Mucosa of stomach (tissue), 1 donor: ENCODE results near the gene RTL10.
"Not testable (repeated sequence)": the region's sequence is repeated elsewhere in the genome, so short reads cannot be mapped to it uniquely, and the experiment has no call there.

ENCODE experiments used
- H3K27me3 ChIP-seq: one replicate; pipeline ENCODE4 v1.7.0; 2013; ENCODE audit warnings: mild to moderate bottlenecking, low read length; ENCODE audit not compliant: control insufficient read depth, insufficient read depth
- H3K36me3 ChIP-seq: one replicate; pipeline ENCODE4 v1.7.0; 2013; ENCODE audit warnings: low read length; ENCODE audit not compliant: control insufficient read depth, insufficient read depth
- H3K4me1 ChIP-seq: one replicate; pipeline ENCODE4 v1.7.0; 2013; ENCODE audit warnings: mild to moderate bottlenecking, low read length; ENCODE audit not compliant: control insufficient read depth, insufficient read depth
- H3K4me3 ChIP-seq: one replicate; pipeline ENCODE4 v1.7.0; 2013; ENCODE audit warnings: low read length
- H3K9ac ChIP-seq: one replicate; pipeline ENCODE4 v1.7.0; 2013; ENCODE audit warnings: mild to moderate bottlenecking, low read length, moderate library complexity
- H3K9me3 ChIP-seq: one replicate; pipeline ENCODE4 v1.7.0; 2013; ENCODE audit warnings: mild to moderate bottlenecking, low read length, moderate library complexity; ENCODE audit not compliant: control insufficient read depth
- donor health status: Pancreatic carcinoma.

Gene RTL10

GRCh38 chr22:19840059-19840458, 14.6 kb downstream of the RTL10 start:
- Histone ChIP-seq H3K36me3 (no peaks in the 10 kb centered on the region), H3K4me3 (no peak overlapping the region), H3K4me1 (peaks cover 26% of the 10 kb centered on the region), H3K27me3 (no peaks in the 10 kb centered on the region), H3K9ac (no peak overlapping the region), H3K9me3 (no peaks in the 10 kb centered on the region)

DNA sequence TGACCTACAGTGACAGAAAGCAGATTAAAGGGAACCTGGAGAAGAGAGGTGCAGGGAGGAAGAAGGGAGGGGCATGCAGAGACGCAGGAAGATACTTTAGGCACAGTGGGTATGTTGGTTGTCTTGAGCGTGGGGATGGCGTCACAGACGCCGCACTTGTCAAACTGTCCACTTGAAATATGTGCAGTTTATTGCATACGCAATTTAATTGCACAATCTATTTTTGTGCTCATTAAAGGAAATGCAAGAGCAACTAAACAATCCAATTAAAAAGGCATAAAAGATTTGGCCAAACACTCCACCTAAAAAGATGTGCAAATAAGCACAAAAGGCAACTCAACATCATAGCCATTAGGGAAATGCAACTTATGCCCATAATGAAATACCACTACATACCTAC, 16.8 kb downstream of the RTL10 start:
- H3K36me3 ChIP-seq = no peaks in the 10 kb centered on the region
- no peaks in the 10 kb centered on the region for H3K9me3 ChIP-seq
- H3K4me1 ChIP-seq = peaks cover 4% of the 10 kb centered on the region
- no peaks in the 10 kb centered on the region for H3K27me3 ChIP-seq
- H3K4me3 ChIP-seq = no peak overlapping the region
- no peak overlapping the region for H3K9ac ChIP-seq

DNA sequence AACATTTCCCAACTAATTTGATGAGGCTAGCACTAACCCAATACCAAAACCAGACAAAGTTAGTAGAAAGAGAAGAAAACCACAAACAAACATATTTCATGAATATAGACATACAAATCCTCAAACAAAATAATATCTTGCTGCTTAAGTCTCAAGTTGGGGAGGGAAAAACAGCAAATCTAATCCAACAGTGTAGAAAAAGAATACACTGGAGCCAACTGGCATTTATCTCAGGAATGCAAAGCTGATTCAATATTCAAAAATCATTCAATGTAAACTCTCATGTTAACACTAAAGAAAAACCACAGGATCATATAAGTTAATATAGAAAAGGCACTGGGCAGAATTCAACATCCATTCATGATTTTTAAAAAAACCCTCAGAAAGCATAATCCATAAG, 18.2 kb downstream of the RTL10 start:
- no peak overlapping the region for H3K9ac ChIP-seq
- no peaks in the 10 kb centered on the region for H3K4me1 ChIP-seq

DNA sequence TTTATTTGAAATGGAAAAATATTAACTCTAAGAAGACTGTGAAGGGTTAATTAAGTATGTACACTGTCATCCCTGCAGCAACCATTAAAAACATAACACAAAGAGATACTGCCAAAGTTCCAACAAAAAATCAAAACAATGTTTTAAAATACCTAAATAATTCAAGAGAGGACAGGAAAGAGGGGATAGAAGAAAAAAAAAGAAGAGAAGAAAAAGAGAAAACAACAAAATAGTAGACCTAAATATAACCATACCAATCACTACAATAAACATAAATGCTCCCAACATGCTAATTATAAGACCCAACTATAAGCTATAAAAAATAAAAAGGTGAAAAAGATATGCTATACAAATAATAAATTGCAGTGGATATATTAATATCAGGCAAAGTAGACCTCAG, 20.1 kb downstream of the RTL10 start:
- Histone ChIP-seq H3K4me3 (no peak overlapping the region), H3K9ac (no peak overlapping the region), H3K36me3 (no peaks in the 10 kb centered on the region), H3K9me3 (no peaks in the 10 kb centered on the region), H3K27me3 (no peaks in the 10 kb centered on the region), H3K4me1 (no peaks in the 10 kb centered on the region)

More for the DNA sequence above, 18.2 kb downstream of the RTL10 start:
- Histone ChIP-seq H3K4me3 (no peak overlapping the region), H3K27me3 (no peaks in the 10 kb centered on the region), H3K36me3 (no peaks in the 10 kb centered on the region), H3K9me3 (no peaks in the 10 kb centered on the region)

- H3K4me1 ChIP-seq, H3K36me3 ChIP-seq, H3K9me3 ChIP-seq, H3K9ac ChIP-seq, H3K4me3 ChIP-seq, H3K27me3 ChIP-seq: not testable (repeated sequence)
These were observed 21.3 kb downstream of the RTL10 start for GRCh38 chr22:19833327-19833726.

DNA sequence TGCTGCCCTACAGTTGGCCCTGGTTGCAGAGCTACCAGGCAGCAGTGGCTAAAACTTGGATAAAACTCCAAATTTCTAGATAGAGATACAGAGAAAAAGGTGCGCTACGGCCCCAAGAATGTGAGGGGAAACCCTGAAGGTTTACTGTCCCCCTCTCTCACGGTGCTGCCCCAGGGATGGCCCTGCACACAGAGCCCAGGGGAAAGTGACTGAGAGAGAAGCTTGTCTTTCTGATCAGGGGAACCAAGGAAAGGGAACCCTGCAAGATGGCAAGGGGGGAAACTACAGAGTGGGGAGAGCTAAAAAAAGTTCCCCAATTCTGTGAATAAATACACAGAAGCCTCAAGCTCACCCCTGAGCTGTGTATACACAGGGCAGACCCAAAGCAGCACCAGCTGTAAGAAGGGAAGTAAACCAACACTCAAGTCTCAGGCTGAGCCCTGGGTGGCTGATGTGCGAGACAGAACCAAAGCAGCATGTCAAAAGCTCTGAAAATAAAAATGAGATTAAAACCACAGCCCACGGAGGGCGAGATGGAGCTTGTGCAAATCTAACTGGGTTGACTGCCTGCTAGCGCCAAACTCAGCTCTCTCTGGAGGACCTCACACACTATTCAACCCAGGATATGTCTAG, 22.1 kb downstream of the RTL10 start:
- Histone ChIP-seq H3K9me3 (no peaks in the 10 kb centered on the region), H3K4me3 (no peak overlapping the region), H3K9ac (no peak overlapping the region), H3K27me3 (no peaks in the 10 kb centered on the region), H3K4me1 (no peaks in the 10 kb centered on the region), H3K36me3 (no peaks in the 10 kb centered on the region)

DNA sequence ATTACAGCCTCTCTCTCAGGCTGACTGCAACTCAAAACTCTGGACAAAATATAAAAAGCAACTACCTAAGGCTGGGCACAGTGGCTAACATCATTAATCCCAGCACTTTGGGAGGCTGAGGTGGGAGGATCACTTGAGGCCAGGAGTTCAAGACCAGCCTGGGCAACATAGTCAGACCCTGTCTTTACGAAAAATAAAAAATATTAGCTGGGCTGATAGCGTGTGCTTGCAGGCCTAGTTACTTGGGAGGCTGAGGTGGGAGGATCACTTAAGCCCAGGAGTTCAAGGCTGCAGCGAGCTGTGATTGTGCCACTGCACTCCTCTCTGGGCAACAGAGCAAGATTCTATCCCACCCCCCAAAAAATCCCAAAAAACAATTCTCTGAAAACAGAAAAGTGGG, 22.7 kb downstream of the RTL10 start:
- H3K4me1 ChIP-seq, H3K27me3 ChIP-seq, H3K36me3 ChIP-seq, H3K4me3 ChIP-seq, H3K9me3 ChIP-seq, H3K9ac ChIP-seq: not testable (repeated sequence)

GRCh38 chr22:19831016-19831415, 23.7 kb downstream of the RTL10 start:
- Histone ChIP-seq H3K9ac (no peak overlapping the region), H3K36me3 (no peaks in the 10 kb centered on the region), H3K4me3 (no peak overlapping the region), H3K27me3 (no peaks in the 10 kb centered on the region), H3K4me1 (no peaks in the 10 kb centered on the region), H3K9me3 (no peaks in the 10 kb centered on the region)

DNA sequence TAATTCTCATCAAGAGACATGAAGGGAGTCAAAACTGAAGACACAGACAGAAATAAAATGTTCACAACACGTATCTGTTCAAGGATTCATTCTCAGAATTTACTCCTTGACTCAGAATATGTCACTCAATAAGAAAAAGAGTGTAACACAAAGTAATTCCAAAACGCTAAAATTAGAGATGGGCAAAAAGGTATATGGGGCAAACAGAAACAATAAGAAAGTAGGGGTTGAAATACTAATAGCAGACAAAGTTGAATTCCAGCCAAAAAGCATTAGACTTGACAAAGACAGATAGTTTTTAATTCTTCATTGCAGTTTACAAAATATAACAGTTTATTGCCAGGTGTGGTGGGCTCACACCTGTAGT, 26.7 kb downstream of the RTL10 start:
- H3K36me3 ChIP-seq = no peaks in the 10 kb centered on the region
- H3K9ac ChIP-seq = no peak overlapping the region
- H3K27me3 ChIP-seq = no peaks in the 10 kb centered on the region
- H3K4me1 ChIP-seq = no peaks in the 10 kb centered on the region
- H3K4me3 ChIP-seq = no peak overlapping the region
- no peaks in the 10 kb centered on the region for H3K9me3 ChIP-seq

DNA sequence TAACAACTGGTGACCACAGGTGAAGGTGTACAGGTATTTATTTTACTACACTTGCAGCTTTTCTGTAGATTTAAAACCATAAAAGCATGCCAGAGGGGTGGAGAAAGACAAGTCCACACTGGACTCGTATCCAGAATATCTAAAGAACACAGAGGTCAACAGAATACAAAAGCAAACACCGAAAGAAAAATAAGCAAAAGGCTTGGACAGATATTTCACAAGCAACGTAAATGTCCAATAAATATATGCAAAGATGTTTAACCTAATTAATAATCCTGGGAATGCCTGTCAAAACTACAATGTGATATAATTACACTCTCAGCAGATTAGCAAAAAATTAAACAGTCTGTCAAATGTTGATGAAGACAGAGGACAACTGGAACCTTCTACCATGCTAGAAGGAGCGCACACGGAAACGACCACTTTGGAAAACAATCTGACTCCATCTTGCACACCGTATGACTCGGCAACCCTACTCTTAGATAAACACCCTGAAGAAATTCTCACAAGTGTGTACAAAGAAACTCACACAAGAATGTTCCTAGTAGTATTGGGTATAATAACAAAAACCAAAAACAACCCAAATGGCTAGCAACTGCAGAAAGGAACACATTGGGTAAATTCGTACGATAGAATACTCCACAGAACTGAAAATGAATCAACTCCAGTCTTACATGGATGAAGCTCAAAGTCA, 27.2 kb downstream of the RTL10 start:
- no peaks in the 10 kb centered on the region for H3K36me3 ChIP-seq
- no peaks in the 10 kb centered on the region for H3K4me1 ChIP-seq
- H3K9me3 ChIP-seq = no peaks in the 10 kb centered on the region

GRCh38 chr22:19826619-19826950, 28.1 kb downstream of the RTL10 start:
- Histone ChIP-seq H3K27me3 (no peaks in the 10 kb centered on the region), H3K9me3 (no peaks in the 10 kb centered on the region), H3K4me1 (no peaks in the 10 kb centered on the region), H3K36me3 (no peaks in the 10 kb centered on the region), H3K9ac (no peak overlapping the region), H3K4me3 (no peak overlapping the region)

More for the DNA sequence above, 27.2 kb downstream of the RTL10 start:
- Histone ChIP-seq H3K4me3 (no peak overlapping the region), H3K9ac (no peak overlapping the region), H3K27me3 (no peaks in the 10 kb centered on the region)

DNA sequence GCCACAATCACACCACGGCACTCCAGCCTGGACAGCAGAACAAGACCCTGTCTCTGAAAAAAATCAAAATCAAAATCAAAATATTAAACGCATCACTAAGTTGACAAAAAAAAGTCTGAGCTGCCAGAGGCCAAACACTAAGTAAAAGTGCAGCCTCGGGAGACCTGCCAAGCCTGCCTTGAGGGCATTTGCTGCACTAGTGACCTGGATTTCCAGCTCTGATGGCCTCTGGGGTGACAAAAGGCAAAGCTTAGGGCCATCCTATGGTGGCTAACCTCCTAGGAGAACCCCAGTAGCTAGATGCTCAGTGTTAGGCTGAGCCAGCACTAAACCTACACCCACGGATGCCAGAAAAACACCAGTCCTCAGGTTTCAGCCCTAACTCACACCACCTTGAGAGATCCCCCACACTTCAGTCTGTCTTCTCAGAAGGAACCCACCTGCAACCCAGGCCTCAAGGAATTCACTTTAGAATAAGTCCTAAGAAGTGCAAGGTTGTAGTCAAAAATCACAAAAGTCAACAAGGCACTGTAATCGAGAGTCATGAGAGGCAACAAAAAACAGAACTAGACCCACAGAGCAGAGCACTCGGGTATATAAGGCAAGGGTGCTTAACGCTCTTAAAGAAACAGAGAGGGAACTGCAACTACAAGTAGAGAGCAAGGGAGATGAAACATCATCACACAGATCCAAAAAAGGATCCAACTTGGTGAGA, 28.6 kb downstream of the RTL10 start:
- Histone ChIP-seq H3K27me3 (no peaks in the 10 kb centered on the region), H3K36me3 (no peaks in the 10 kb centered on the region), H3K4me1 (no peaks in the 10 kb centered on the region), H3K9ac (no peak overlapping the region), H3K4me3 (no peak overlapping the region), H3K9me3 (no peaks in the 10 kb centered on the region)
